NCI-H146 (cell line): ENCODE results near the gene PCDHAC2.

ENCODE experiments used
- DNase-seq: peaks from one replicate; lab custom pipeline; 2025; lab: John Stamatoyannopoulos, UW

Gene PCDHAC2

GRCh38 chr5:140966293-140967225 lies at the start of gene PCDHAC2:
PCDHAC2 (plus strand) TSS chr5:140966476; CDS start chr5:140966767, 291 bp downstream.
- DNase-seq = peak; percentile 73

- no peak for DNase-seq
These were observed 42.7 kb upstream of the PCDHAC2 start for GRCh38 chr5:140923601-140924000.

- DNase-seq = peak; percentile 77
These were observed 40.4 kb upstream of the PCDHAC2 start, which contains the start of gene PCDHAC1 for GRCh38 chr5:140925806-140926442. PCDHAC1 (plus strand) TSS chr5:140926299; CDS start chr5:140926893, 594 bp downstream.

GRCh38 chr5:140926443-140927227 lies 39.6 kb upstream of the PCDHAC2 start:
- peak; percentile 84 for DNase-seq

GRCh38 chr5:140927228-140927573 lies 39.1 kb upstream of the PCDHAC2 start:
- DNase-seq = peak; percentile 27

- DNase-seq = no peak
These were observed 31.2 kb upstream of the PCDHAC2 start for GRCh38 chr5:140934964-140935606.

GRCh38 chr5:140946578-140946977 lies 19.7 kb upstream of the PCDHAC2 start:
- no peak for DNase-seq

GRCh38 chr5:140951636-140952035 lies 14.6 kb upstream of the PCDHAC2 start:
- DNase-seq = no peak

- DNase-seq = no peak
These were observed 13.0 kb upstream of the PCDHAC2 start for GRCh38 chr5:140953234-140953633.

GRCh38 chr5:140962190-140962589 lies 4.1 kb upstream of the PCDHAC2 start:
- DNase-seq = no peak

GRCh38 chr5:140964356-140964755 lies 1.9 kb upstream of the PCDHAC2 start:
- DNase-seq = no peak

- peak; percentile 26 for DNase-seq
These were observed 377 bp upstream of the PCDHAC2 start for GRCh38 chr5:140965905-140966292.

GRCh38 chr5:140967226-140967893 lies 1.1 kb downstream of the PCDHAC2 start:
- DNase-seq = no peak

GRCh38 chr5:140969880-140970279 lies 3.6 kb downstream of the PCDHAC2 start:
- DNase-seq = no peak

- no peak for DNase-seq
These were observed 7.3 kb downstream of the PCDHAC2 start for GRCh38 chr5:140973550-140973949.

GRCh38 chr5:140977003-140977402 lies 10.7 kb downstream of the PCDHAC2 start:
- no peak for DNase-seq

- DNase-seq = no peak
These were observed 12.0 kb downstream of the PCDHAC2 start for GRCh38 chr5:140978260-140978659.

- no peak for DNase-seq
These were observed 12.7 kb downstream of the PCDHAC2 start for GRCh38 chr5:140978983-140979382.

- DNase-seq = no peak
These were observed 15.9 kb downstream of the PCDHAC2 start for GRCh38 chr5:140982083-140982716.

- DNase-seq = no peak
These were observed 19.8 kb downstream of the PCDHAC2 start for GRCh38 chr5:140986117-140986521.

GRCh38 chr5:140988100-140988499 lies 21.8 kb downstream of the PCDHAC2 start:
- peak; percentile 16 for DNase-seq
